Heart left ventricle (tissue), 13 donors: ENCODE results near the gene GNAS.

Experiments
- POLR2A ChIP-seq, 2 donors: fragments of 450-650 bp; IDR thresholded peaks; one replicate each; pipeline ENCODE4 v1.6.1; 2017; ENCODE audit warnings: antibody characterized with exemption in 2 of 2, mild to moderate bottlenecking in 2 of 2, moderate library complexity in 2 of 2
- TF ChIP-seq, protein P1 (sequence below), 12 donors: fragments of 200-600 bp; sonication (generic) in 4 of 12; IDR thresholded peaks; one replicate each; pipeline versions ENCODE4 v1.5.0 to v1.8.0; 2018 to 2022; ENCODE audit warnings: antibody characterized with exemption in 12 of 12, mild to moderate bottlenecking in 5 of 12
- donor health status: ischemic (EF 13 %, LVEDD 7.1; RV severe dilation, severe dysfunction).
- donor health status: DM: no; HTN: yes; CAD: no.
- donor health status: DM: no; HTN: no; CAD: no.
- donor health status: ischemic (EF 25% LVEDD 6.9; RV normal size, moderate dysfunction).
- donor health status: ischemic (EF 25% LVEDD 5.7; RV mildly dilated, moderate dysfunction).
- donor health status: ischemic (EF 35%, LVEDD 5.7; RV mildly dilated, moderate dysfunction).
- donor health status: nonischemic (EF 11% LVEDD 7.7; RV severe dilation, severe dysfunction).
- donor health status: DM: yes; HTN: yes; CAD: no.
- donor health status: PGD.
- donor health status: ischemic (EF 29% LVEDD 5.4; RV normal size, mild dysfunction).
- donor health status: nonischemic (EF 23%, LVEDD 6.1; RV moderate dilation, normal function).

- TF ChIP-seq, protein P1, sequence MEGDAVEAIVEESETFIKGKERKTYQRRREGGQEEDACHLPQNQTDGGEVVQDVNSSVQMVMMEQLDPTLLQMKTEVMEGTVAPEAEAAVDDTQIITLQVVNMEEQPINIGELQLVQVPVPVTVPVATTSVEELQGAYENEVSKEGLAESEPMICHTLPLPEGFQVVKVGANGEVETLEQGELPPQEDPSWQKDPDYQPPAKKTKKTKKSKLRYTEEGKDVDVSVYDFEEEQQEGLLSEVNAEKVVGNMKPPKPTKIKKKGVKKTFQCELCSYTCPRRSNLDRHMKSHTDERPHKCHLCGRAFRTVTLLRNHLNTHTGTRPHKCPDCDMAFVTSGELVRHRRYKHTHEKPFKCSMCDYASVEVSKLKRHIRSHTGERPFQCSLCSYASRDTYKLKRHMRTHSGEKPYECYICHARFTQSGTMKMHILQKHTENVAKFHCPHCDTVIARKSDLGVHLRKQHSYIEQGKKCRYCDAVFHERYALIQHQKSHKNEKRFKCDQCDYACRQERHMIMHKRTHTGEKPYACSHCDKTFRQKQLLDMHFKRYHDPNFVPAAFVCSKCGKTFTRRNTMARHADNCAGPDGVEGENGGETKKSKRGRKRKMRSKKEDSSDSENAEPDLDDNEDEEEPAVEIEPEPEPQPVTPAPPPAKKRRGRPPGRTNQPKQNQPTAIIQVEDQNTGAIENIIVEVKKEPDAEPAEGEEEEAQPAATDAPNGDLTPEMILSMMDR (IDR thresholded peaks at IDR 0.05) = no peak
- TF ChIP-seq POLR2A (IDR thresholded peaks at IDR 0.05) = no peak
Observed at GRCh38 chr20:58880441-58880840, 27.9 kb downstream of the GNAS start.
